Stimulated activated CD8-positive, alpha-beta memory T cell treated with anti-CD3 and anti-CD28 coated beads, Interleukin-12 subunit alpha, Interleukin-12 subunit beta, amount 100 ng/mL, for 1 hour (primary cell): ENCODE data around the gene ACRV1.

ENCODE experiments used
- DNase-seq: peaks from one replicate; pipeline ENCODE4 v3.0.0-alpha.2; 2020; ENCODE audit warnings: low read depth

ACRV1 gene

DNA sequence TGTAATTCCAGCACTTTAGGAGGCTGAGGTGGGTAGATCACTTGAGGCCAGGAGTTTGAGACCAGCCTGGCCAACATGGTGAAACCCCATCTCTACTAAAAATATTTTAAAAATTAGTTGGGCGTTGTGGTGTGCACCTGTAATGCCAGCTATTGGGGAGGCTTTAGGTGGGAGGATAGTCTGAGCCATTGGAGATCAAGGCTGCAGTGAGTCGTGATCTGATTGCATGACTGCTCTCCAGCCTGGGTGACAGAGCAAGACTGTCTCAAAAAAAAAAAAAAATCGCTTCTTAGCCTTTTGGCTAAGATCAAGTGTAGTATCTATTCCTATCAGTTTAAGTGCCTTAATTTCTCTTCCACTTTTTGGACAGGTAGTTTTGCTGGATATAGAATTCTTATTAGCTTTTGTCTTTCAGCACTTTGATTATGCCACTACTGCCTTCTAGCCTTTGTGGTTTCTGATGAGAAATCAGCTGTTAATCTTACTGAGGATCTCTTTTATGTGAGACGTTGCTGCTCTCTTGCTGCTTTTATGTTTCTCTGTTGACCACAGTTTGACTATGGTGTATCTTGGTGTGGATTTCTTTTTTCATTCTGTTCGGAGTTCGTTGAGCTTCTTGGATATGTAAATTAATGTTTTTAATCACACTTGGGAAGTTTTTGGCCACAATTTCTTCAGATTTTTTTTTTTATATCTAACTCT, 31.0 kb downstream of the ACRV1 start:
- DNase-seq: no peak

DNA sequence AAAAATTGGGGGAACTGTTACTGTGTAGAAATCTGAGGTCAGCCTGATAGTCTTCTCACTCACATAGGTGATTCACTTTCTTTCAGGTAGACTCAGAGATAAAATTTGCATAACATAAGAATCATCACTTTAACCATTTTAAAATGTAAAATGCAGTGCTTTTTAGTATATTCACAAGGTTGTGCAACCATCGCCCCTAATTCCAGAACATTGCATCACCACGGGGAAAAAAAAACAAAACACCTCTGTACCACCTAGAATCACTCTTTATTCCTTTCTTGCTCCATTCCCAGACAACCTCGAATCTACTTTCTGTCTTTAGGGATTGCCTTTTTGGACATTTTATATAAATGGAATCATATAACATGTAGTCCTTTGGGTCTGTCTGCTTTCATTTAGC, 34.8 kb downstream of the ACRV1 start:
- no peak for DNase-seq

DNA sequence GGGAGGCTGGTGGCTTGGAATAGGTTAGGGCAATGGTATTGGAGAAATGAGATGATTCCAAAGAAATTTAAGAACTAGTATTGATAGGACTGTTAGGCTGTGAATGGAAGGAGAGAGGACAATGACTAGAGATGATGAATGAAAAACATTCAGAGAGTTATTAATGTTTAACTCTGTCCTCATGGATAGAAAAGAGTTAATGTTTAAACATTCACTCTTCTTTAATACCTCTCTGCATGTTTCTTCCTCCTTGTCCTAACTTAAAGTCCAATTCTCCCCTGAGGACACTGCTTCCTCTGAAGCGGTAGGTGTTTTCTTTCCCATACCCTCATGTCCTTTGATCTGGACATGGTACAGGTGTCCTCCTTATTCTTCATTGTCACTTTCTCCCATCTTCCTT, 42.3 kb downstream of the ACRV1 start:
- no peak for DNase-seq

DNA sequence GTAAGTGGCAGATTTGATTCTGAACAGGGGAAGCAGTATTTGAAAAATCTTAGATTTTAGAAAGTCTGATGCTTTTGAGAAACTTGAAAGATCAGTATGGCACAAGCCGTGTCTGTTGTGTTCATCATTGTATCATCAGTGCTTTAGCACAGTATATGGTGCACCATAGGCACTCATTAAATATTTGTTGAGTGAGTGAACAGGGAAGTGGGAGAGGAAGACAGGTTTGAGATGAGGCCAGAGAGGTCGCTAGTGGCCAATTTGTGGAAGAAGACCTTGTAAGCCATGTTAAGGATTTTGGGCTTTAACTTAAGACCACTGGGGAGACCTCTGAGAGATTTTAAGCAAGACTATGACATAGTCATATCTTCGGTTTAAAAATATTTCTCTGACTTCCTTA, 42.8 kb downstream of the ACRV1 start:
- no peak for DNase-seq

DNA sequence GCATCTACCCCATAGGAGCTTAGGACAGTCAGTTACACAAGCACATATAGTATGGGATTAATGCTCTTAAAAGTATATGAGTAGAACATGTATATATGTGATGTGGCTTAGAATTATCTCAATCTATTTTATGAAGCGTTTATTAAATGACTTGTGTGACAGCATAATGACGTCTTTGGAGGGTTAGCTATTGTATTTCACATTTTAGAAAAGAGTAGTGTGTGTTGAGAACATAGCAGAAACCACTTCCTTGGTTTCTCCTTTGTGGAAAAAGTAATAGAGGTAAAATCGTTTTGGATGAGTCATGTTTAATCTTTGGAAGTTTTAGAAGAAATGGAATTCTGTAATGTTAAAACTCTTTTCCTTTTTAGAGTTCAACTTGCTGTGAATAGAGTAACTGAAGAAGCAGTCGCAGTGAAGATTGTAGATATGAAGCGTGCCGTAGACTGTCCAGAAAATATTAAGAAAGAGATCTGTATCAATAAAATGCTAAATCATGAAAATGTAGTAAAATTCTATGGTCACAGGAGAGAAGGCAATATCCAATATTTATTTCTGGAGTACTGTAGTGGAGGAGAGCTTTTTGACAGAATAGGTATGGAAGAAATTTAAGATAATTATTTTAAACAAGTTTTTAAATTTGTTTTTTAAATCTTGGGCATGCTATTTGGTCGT, 53.3 kb downstream of the ACRV1 start:
- DNase-seq: no peak

DNA sequence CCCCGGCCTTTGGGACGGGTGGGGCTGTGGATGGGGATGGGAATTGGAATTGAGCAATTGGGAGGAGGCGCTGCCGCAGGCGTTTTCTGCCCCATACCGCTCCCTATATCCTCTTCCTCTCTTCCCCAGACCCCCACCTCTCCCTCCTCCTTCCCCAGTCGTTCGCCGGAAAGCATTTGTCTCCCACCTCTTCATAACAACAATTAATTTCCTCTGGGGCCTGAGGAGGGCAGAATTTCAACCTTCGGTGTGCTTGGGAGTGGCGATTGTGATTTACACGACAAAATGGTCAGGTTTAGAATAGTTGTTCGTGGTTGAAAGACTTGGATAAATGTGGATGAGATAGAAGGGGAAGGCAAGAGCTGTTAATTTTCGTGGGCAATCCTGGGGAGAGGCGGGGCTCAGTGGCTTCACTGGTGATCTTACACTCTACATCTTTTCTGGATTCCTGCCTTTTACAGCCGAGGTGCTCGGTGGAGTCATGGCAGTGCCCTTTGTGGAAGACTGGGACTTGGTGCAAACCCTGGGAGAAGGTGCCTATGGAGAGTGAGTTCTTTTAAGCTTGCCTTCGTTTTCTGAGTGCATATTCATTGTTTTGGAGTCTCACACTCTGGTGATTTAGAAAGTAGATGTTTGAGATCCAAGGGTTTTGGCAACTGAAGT, 54.2 kb downstream of the ACRV1 start:
- no peak for DNase-seq

DNA sequence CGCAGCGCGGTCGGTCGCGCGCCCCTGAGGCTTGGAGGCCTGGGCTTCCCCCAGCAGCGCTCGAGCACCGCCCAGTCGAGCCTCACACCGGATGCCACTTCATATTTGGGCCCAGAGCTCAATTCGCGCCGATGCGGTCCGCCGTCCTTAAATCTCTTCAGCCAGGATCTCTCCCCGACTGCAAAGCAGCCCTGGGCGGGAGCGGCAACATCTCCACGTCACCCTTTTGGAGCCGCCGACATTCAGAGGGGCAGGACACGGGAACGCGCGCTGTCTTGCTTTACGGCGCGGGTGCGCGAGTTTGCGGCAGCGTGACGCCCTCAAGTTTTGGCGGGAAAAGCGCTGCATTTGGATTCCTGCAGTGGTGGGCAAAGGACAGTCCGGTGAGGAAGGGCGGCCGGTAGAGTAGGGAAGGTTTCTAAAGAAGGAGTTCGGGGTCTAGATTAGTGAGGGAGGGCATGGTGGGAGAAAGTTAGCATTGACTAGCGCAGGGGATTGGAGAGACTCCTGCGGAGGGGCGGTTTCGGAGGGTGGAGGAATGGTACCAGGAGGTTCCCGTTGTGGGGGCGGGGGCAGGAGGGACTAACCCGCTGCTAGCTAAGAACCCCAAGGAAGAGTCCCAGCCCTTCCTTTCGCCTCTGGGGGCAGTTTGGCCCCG, 54.9 kb downstream of the ACRV1 start:
- peak; percentile 76 for DNase-seq

DNA sequence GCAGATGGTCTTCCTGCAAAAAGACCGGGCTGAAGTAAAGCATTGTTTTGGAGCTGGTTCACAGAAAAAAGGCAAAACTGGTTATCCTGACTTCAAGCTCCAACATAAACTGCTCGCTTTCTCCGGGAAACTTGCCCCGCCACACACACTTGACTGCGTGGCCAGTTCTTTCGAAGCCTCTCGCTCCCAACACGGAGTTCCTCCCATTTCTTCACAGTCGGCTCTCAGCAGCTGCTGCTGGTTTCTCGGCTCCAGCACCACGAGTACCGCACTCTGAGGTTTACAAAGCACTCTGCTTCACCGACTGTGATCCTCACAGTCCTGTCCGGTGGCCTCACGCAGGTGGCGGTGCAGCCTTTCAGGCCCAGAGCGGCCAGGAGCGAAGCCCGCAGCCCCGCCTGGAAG, 55.4 kb downstream of the ACRV1 start:
- no peak for DNase-seq

DNA sequence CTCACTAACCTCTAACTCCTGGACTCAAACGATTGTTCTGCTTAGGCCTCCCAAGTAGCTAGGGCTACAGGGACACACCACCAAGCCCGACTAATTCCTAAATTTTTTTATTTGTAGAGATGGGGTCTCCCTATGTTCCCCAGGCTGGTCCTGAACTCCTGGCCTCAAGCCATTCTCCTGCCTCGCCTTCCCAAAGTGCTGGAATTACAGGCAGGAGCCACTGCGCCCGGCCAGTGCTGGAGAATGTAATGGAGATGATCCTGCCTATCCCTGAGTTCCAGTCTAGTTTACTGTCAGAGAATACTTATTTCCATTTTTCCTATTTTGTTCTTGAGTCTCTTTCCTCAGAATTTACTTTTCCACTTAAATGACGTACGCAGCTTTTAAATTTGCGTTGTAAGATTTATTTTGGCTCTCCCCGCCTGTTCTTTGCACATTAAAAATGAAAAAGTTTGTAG, 55.9 kb downstream of the ACRV1 start, which contains the start of gene CHEK1:
Gene CHEK1 (plus strand): TSS at position 408 of the 458 bp plus-strand sequence. CDS start 1,606 bp downstream, outside the sequence.
- no peak for DNase-seq

DNA sequence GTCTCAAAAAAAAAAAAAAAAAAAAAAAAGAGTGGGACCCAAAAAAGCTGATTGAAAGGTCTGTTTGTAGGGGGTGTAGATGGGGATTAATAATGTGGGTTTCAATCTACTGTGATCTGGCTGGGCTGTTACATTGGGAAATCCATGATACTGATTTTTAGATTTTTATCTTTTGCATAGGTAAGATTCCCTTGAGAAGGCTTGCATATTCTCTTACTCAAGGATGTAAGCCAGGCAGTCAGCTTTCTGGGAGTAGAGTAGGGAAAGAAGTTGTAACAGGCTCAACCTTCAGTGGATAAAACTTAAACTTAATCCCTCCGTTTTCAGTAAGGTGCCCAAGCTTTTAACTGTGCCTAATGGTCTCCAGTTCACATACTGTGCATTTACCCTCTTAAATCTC, 57.6 kb downstream of the ACRV1 start:
- DNase-seq: no peak

DNA sequence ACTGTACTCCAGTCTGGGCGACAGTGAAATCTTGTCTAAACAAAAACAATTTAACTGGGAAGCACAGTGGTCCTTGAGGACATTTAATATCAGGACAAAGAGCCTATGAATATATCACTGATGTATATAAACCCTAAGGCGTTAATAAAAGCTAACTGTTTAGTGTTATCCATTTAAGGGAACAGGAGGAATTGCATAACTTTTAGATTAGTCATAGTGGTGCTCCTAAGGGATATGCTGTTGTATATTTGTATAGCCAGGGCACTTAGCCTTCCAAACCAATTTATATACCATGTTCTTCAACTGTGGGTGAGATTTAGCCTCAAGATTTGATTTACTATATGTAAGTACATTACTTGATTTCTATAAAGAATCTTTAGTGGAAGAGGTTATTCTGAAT, 58.7 kb downstream of the ACRV1 start:
- DNase-seq: no peak
